A673 (cell line): ENCODE results near the gene TIMM13.

ENCODE experiments used
- EZH2 ChIP-seq: fragments of 200-600 bp; sonication (generic); IDR thresholded peaks from 2 replicates; pipeline ENCODE4 v1.6.1; 2017; ENCODE audit warnings: borderline replicate concordance, low read depth, mild to moderate bottlenecking, mixed read lengths, antibody characterized with exemption, low read length; ENCODE audit not compliant: poor library complexity, severe bottlenecking
- TF ChIP-seq, protein P1 (sequence below): fragments of 300-800, 200-600 bp; sonication (generic); conservative IDR thresholded peaks from 2 replicates; pipeline ENCODE4 v1.5.1; 2017; ENCODE audit warnings: low read depth, mild to moderate bottlenecking, antibody characterized with exemption, low read length, moderate library complexity, mixed read lengths

DNA sequence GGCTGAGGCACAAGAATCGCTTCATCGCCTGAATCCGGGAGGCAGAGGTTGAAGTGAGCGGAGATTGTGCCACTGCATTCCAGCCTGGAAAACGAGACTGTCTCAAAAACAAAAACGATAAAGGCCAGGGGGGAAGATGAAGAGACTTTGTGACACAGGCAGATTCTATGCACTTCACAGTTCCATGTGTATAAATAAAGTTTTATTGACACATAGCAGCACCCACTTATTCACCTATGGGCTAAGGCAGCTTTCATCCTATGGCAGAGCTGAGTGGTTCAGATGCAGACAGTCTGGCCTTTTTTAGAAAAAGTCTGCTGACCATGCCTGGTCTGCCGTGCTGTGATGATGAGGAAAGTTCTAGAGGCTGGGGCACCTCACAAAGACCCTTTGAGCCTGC, 23.8 kb upstream of the TIMM13 start:
- TF ChIP-seq, protein P1, sequence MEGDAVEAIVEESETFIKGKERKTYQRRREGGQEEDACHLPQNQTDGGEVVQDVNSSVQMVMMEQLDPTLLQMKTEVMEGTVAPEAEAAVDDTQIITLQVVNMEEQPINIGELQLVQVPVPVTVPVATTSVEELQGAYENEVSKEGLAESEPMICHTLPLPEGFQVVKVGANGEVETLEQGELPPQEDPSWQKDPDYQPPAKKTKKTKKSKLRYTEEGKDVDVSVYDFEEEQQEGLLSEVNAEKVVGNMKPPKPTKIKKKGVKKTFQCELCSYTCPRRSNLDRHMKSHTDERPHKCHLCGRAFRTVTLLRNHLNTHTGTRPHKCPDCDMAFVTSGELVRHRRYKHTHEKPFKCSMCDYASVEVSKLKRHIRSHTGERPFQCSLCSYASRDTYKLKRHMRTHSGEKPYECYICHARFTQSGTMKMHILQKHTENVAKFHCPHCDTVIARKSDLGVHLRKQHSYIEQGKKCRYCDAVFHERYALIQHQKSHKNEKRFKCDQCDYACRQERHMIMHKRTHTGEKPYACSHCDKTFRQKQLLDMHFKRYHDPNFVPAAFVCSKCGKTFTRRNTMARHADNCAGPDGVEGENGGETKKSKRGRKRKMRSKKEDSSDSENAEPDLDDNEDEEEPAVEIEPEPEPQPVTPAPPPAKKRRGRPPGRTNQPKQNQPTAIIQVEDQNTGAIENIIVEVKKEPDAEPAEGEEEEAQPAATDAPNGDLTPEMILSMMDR = no peak
- TF ChIP-seq EZH2 = no peak
